Neutrophil (primary cell): Measurements from ENCODE around the gene UBE2Q2.

Experiments
- H3K27ac ChIP-seq: fragments of 200-600 bp; sonication (generic); 2 replicates; pipeline ENCODE4 v1.5.1; 2016; ENCODE audit warnings: mild to moderate bottlenecking, moderate library complexity
- H3K27me3 ChIP-seq: fragments of 200-600 bp; sonication (generic); 2 replicates; pipeline ENCODE4 v1.6.0; 2016; ENCODE audit warnings: mild to moderate bottlenecking
- H3K36me3 ChIP-seq: fragments of 200-600 bp; sonication (generic); 2 replicates; pipeline ENCODE4 v1.5.1; 2017
- H3K4me1 ChIP-seq, 2 experiments: fragments of 200-600 bp in 1 of 2; sonication (generic) in 1 of 2; 1 replicate in 1 of 2; 2 replicates in 1 of 2; pipeline versions ENCODE4 v1.5.1 to v1.6.1; 2013 to 2016; ENCODE audit warnings: low read depth in 1 of 2, low read length in 1 of 2, mild to moderate bottlenecking in 1 of 2, moderate library complexity in 1 of 2; ENCODE audit not compliant: control insufficient read depth in 1 of 2, insufficient read depth in 1 of 2
- H3K4me3 ChIP-seq, 2 experiments: fragments of 200-600 bp in 1 of 2; sonication (generic) in 1 of 2; 1 replicate in 1 of 2; 2 replicates in 1 of 2; pipeline ENCODE4 v1.5.1; 2013 to 2016; ENCODE audit warnings: low read depth in 1 of 2, low read length in 1 of 2, mild to moderate bottlenecking in 1 of 2, moderate library complexity in 1 of 2
- H3K9me3 ChIP-seq: fragments of 200-600 bp; sonication (generic); 2 replicates; pipeline ENCODE4 v1.5.1; 2016
- TF ChIP-seq, protein P1 (sequence below): fragments of 200-600 bp; sonication (generic); IDR thresholded peaks from 2 replicates; pipeline ENCODE4 v1.5.1; 2016; ENCODE audit warnings: antibody characterized with exemption

Gene UBE2Q2

GRCh38 chr15:75815811-75816719 lies 27.2 kb upstream of the UBE2Q2 start:
- H3K4me3 ChIP-seq = no peak overlapping the region
- no peak overlapping the region for H3K27ac ChIP-seq
- no peaks in the 10 kb centered on the region for H3K36me3 ChIP-seq
- no peaks in the 10 kb centered on the region for H3K9me3 ChIP-seq
- H3K27me3 ChIP-seq = no peaks in the 10 kb centered on the region
- no peaks in the 10 kb centered on the region for H3K4me1 ChIP-seq
- TF ChIP-seq, protein P1, sequence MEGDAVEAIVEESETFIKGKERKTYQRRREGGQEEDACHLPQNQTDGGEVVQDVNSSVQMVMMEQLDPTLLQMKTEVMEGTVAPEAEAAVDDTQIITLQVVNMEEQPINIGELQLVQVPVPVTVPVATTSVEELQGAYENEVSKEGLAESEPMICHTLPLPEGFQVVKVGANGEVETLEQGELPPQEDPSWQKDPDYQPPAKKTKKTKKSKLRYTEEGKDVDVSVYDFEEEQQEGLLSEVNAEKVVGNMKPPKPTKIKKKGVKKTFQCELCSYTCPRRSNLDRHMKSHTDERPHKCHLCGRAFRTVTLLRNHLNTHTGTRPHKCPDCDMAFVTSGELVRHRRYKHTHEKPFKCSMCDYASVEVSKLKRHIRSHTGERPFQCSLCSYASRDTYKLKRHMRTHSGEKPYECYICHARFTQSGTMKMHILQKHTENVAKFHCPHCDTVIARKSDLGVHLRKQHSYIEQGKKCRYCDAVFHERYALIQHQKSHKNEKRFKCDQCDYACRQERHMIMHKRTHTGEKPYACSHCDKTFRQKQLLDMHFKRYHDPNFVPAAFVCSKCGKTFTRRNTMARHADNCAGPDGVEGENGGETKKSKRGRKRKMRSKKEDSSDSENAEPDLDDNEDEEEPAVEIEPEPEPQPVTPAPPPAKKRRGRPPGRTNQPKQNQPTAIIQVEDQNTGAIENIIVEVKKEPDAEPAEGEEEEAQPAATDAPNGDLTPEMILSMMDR = no peak

DNA sequence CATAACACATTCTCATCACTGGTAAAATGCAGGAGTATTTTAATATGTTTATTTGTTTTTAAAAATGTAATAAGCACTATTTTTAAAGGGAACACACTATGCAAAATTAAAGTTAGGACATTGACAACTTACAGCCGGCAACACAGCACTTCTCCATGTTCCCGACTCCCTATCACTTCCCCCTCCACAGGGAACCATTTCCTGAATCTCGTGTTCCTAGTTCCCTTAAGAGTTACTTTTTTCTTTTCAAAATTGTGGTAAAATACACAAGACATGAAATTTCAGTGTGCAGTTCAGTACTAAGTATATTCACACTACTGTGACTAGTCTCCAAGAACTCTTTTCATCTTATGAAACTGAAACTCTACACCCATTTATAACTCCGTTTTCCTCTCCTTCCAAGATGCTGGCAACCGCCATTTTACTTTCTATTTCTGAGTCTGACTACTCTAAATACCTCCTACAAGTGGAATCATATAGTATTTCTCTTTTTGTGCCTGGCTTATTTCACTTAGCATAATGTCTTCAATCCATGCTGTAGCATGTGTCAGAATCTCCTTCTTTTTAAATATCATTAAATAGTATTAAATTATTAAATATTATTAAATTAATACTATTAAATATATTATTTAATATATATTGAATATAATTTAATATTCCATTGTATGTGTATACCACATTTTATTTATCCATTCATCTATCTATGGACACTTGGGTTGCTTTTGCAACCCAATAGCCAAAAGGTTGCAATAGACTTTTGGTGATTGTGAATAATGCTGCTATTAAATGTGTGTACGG lies 25.9 kb upstream of the UBE2Q2 start:
- Histone ChIP-seq H3K36me3 (no peaks in the 10 kb centered on the region), H3K4me1 (no peaks in the 10 kb centered on the region), H3K27me3 (no peaks in the 10 kb centered on the region), H3K9me3 (no peaks in the 10 kb centered on the region), H3K4me3 (no peak overlapping the region), H3K27ac (no peak overlapping the region)
- TF ChIP-seq, protein P1 = no peak

- H3K36me3 ChIP-seq = no peaks in the 10 kb centered on the region
- H3K9me3 ChIP-seq = no peaks in the 10 kb centered on the region
- TF ChIP-seq, protein P1 = no peak
- H3K4me1 ChIP-seq = no peaks in the 10 kb centered on the region
- H3K4me3 ChIP-seq = no peak overlapping the region
- H3K27me3 ChIP-seq = no peaks in the 10 kb centered on the region
- no peak overlapping the region for H3K27ac ChIP-seq
Observed at GRCh38 chr15:75820206-75820605, 23.0 kb upstream of the UBE2Q2 start.

GRCh38 chr15:75821786-75822345 lies 21.4 kb upstream of the UBE2Q2 start:
- Histone ChIP-seq H3K36me3 (no peaks in the 10 kb centered on the region), H3K27me3 (no peaks in the 10 kb centered on the region), H3K27ac (no peak overlapping the region), H3K4me1 (no peaks in the 10 kb centered on the region), H3K9me3 (no peaks in the 10 kb centered on the region), H3K4me3 (no peak overlapping the region)
- TF ChIP-seq, protein P1 = no peak

- no peak overlapping the region for H3K27ac ChIP-seq
- H3K9me3 ChIP-seq = no peaks in the 10 kb centered on the region
- no peaks in the 10 kb centered on the region for H3K4me1 ChIP-seq
- no peaks in the 10 kb centered on the region for H3K27me3 ChIP-seq
- no peak overlapping the region for H3K4me3 ChIP-seq
- H3K36me3 ChIP-seq = no peaks in the 10 kb centered on the region
- TF ChIP-seq, protein P1 = no peak
Observed at GRCh38 chr15:75822685-75823278, 20.5 kb upstream of the UBE2Q2 start.
